ENCODE data around the gene TGDS.
"Not testable (repeated sequence)": the region's sequence is repeated elsewhere in the genome, so short reads cannot be mapped to it uniquely, and the experiment has no call there.

Gene TGDS, protein sequence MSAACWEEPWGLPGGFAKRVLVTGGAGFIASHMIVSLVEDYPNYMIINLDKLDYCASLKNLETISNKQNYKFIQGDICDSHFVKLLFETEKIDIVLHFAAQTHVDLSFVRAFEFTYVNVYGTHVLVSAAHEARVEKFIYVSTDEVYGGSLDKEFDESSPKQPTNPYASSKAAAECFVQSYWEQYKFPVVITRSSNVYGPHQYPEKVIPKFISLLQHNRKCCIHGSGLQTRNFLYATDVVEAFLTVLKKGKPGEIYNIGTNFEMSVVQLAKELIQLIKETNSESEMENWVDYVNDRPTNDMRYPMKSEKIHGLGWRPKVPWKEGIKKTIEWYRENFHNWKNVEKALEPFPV

DNA sequence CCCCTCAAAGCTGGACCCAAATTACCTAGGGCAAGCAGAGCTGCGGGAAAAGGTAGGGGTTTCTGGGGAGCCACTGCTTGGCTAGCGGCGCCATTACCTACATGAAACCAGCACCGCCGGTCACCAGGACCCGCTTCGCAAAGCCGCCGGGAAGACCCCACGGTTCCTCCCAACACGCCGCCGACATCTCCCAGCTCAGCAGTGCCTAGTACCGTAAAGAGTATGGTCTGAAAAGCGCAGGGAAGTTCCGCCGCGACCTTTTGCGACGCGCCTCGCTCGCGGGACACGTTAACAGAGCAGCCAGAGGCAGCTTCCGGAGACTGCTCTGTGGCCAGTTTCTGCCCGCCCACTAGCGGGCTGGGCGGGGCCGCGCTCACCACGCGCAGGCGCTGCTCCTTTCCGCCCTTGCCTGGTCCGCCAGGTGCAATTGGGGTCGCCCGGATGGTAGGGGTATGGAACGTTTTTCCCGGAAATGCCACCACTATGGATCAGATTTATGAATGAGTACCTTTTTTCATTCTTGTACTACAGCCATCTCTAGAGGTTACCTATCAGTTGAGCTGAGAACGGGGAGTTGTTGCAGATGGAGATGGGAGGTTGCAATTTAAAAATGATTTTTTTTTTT is at the start of gene TGDS:
TGDS (minus strand) TSS at position 203 of the 625 bp plus-strand sequence; CDS start at position 187, 16 bp downstream.
- FAIRE-seq (peak; percentile 95), DNase-seq (ENCODE audit: extremely low spot score, insufficient read length, low read depth) (peak; percentile 80)

DNA sequence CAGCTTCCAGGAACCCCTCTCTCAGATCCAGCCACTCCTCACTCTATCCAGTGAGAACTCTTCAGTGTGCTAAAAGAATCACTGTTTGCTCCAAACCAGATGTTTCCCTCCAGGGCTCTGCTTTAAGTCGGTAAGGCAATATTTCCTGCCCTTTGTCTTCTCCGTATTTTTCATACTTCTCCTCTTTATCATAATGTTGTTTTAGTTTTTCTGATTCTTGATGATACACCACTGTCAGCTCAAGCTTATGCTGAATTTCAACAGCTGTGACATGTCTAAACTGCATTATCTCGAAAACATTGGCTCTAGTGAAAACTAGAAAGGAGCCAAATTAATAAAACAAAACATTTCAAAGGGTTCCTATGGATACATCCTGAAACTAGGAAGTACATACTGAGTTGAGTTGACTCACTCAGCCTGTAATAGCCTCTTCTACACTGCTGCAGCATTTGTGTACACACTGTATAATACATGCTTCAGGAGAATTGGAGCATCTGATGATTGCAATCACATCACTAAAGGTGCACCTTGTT is 45.5 kb upstream of the TGDS start:
- no peak for DNase-seq (ENCODE audit: extremely low spot score, insufficient read length, low read depth)
- FAIRE-seq = no peak

DNA sequence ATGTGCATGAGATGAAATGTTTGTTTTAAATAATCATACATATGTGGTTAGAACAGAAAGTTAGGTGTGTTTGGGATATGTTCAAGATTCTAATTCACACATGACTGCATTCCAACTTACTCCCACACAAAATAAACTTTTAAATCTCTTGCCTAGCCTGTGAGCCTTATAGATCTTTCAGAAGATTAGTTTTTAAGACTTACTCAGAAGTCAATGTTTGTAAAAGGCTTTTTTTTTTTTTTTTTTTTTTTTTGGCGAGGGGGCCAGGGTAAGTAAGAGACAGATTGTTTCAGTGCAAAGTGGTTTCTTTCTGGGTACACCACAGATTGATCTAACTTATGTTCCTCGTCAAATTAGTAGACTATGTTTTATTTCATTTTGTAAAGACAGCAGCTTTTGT is 44.8 kb upstream of the TGDS start:
- no peak for DNase-seq (ENCODE audit: extremely low spot score, insufficient read length, low read depth)
- FAIRE-seq = no peak

DNA sequence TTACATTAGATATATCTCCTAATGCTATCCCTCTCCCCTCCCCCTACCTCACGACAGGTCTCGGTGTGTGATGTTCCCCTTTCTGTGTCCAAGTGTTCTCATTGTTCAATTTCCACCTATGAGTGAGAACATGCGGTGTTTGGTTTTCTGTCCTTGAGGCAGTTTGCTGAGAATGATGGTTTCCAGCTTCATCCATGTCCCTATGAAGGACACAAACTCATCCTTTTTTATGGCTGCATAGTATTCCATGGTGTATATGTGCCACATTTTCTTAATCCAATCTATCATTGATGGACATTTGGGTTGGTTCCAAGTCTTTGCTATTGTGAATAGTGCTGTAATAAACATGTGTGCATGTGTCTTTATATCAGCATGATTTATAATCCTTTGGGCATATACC is 41.7 kb upstream of the TGDS start:
- not testable (repeated sequence) for FAIRE-seq; DNase-seq (ENCODE audit: extremely low spot score, insufficient read length, low read depth)

DNA sequence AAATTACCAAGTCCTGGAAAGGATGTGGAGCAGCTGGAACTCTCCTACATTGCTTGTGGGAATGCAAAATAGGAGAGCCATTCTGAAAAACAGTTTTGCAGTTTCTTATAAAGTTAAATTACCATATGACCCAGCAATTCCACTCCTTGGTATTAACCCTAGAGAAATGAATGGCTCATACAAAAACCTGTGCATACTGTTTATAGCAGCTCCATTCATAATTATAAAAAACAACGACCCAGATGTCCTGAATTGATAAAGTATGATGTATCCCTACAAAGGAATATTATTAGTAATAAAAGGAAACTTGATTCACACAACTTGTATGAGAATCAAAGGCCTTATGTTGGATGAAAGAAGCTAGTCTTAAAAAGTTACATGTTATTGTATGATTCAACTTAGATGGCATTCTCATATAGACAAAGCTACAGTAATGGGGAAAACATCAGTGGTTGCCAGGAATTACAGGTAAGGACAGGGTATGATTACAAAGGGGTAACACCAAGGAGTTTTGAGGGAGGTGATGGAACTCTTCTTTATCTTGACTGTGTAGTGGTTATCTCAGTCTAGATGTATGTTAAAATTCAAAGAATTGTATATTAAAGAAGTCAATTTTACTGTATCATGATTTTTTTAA is 41.1 kb upstream of the TGDS start:
- DNase-seq (ENCODE audit: extremely low spot score, insufficient read length, low read depth) (no peak), FAIRE-seq (no peak)

DNA sequence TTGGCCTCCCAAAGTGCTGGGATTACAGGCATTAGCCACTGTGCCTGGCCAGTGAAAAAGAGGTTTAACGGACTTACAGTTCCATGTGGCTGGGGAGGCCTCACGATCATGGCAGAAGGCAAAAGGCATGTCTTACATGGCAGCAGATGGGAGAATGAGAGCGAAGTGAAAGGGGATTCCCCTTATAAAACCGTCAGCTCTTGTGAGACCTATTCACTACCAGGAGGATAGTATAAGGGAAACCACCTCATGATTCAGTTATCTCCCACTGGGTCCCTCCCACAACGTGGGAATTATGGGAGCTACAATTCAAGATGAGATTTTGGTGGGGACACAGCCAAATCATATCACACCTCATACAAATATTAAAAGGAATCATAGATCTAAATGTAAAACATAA is 40.1 kb upstream of the TGDS start:
- DNase-seq (ENCODE audit: extremely low spot score, insufficient read length, low read depth); FAIRE-seq: not testable (repeated sequence)

DNA sequence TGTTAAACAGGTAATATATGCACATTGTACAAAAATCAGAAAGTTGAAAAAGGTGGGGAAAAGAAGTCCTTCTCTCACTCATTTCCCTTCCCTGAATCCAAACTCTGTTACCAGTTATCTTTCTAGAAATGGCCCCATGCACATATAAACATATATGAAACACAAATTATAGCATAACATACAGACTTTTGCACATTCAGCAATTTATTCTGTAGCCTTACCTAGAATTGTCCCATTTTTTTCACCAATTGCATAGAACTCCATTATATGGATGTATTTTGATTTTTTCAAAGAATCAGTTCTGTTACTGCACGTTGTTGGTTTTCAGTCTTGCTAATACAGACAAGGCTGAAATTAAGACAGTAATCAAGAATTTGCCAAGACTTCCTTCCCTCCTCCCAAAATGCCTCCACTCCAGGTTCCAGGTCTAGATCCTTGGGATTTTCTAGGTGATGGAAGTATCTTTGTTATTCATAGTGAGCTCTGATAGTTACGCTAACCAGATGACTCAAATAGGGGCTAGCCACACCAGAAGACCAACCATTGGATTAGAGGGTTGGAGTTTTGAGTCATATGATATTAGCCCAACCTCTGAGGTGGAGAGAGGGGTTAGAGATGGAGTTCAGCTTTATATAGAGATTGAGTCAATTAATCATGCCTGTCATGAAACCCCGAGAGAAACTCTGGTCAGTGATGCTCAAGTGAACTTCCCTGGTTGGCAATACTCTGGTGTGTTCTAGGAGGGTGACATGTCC is 36.5 kb upstream of the TGDS start:
- DNase-seq (ENCODE audit: extremely low spot score, insufficient read length, low read depth) (no peak), FAIRE-seq (no peak)

DNA sequence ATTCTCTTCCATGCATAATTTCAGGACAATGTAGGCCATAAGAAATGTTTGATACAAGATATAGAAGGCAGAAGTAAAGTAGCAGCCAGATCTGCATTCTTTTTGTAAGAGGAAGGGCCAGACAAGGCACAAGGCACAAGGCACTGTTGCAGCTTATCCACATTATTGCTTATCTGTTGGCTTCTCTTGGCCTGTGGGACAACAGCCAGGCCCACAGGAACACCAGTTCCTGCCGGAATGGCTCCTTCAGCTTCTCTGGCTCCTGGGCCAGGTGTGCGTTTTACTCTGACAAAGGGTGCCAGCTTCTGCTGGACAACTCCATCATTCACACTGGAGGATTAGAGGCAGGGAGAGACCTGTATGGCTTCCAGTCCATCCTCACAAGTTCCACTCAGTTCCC is 34.9 kb upstream of the TGDS start:
- FAIRE-seq (no peak), DNase-seq (ENCODE audit: extremely low spot score, insufficient read length, low read depth) (no peak)

DNA sequence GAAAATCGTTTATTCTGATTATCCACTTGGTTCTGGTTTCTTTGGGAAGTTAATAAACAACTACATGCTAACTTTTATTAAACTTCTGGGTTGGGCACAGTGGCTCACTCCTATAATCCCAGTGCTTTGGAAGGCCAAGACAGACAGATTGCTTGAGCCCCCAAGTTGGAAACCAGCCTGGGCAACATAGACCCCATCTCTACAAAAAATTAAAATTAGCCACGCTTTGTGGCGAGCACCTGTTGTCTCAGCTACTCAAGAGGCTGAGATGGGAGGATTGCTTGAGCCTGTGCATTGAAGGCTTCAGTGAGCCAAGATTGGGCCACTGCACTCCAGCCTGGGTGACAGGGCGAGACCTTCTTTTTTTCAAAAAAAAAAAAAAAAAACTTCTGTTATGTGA is 27.4 kb upstream of the TGDS start:
- FAIRE-seq (no peak), DNase-seq (ENCODE audit: extremely low spot score, insufficient read length, low read depth) (no peak)

DNA sequence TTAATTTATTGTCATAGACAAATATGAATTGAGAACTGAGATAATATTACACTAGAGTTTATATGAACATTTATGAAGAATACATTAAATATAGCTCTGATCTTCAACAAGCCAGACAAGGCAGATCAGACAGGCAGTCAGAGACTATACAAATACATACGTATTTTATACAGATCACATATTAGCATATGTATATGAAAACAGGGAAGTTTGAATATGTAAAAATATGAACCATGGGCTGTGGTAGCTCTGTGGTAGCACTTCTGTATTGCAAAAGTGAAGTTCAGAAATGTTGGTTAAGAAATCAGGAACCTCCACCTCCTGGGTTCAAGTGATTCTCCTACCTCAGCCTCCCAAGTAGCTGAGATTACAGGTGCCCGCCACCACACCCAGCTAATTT is 26.4 kb upstream of the TGDS start:
- no peak for DNase-seq (ENCODE audit: extremely low spot score, insufficient read length, low read depth)
- no peak for FAIRE-seq

DNA sequence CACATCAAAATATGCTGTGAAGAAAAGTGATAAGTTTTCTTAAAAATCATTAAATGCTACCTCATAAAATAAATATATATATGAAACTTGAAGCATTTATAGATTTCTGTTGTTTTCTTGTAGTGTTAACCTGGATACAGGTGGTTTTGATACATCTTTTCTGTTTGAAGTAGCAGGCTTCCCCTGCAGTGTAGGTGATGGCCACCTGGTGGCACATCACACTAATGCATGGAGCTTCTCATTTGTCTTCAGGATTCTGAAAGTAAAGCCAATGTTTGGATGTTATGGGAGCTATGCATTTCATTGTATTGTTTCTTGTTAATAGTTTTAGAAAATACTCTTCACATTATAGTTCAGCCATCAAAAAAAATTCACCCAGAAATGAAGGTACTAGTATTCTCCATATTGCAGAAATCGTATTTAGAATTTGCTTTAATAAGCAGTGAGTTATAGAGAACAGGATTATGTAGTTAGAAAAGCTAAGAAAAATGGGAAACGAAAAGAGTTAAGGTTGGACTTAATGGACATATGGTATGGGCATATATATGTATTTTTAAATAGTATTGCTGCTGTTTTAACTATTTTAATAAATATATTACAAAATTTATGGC is 24.4 kb upstream of the TGDS start:
- DNase-seq (ENCODE audit: extremely low spot score, insufficient read length, low read depth) (no peak), FAIRE-seq (peak; percentile 67)

DNA sequence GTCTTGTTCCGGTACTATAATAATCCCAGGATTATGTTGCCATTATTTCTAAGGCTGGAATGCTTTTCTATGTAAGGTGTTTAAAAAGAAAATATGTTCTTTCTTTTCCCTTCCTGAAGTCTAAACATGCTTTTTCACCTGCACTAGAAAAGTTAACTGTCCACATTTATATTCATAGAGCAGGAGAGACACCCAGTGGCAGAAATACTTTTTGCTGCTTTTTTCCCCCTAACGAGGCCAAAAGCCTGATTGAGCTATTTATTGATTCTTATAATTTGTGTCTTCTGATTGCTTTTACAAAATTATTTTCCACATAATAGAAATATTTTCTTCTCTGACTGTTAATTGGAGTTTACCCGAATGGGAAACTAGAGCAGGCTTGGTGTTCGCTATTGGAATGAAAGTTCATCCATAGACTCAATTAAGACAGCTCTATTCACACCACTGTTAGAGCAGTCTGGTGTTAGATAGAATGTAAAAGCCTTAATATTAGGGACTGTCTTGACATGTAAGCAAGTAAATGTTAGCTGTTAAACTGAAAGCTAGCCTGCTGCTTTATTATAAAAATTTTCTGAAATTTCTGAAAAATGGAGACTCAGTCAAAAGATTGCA is 21.5 kb upstream of the TGDS start:
- DNase-seq (ENCODE audit: extremely low spot score, insufficient read length, low read depth) = no peak
- peak; percentile 78 for FAIRE-seq

DNA sequence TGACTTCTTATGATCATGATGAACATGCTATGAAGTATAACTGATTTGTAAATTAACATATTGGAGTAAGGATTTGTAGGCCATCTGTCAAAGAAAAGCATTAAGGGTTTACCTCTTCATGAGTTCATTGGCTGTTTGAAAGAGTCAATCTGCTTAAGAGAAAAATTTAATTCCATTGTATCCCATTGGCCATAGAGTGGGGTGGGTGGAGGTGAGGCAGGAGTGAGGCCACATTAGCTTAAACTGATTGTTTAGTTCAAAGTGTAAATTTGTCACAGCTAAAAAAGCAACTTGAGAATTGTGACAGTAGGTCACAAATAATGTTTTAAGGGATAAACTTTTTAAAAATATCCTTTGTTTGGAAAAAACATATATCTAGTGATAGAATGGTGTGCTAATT is 17.1 kb upstream of the TGDS start:
- FAIRE-seq (no peak), DNase-seq (ENCODE audit: extremely low spot score, insufficient read length, low read depth) (no peak)

DNA sequence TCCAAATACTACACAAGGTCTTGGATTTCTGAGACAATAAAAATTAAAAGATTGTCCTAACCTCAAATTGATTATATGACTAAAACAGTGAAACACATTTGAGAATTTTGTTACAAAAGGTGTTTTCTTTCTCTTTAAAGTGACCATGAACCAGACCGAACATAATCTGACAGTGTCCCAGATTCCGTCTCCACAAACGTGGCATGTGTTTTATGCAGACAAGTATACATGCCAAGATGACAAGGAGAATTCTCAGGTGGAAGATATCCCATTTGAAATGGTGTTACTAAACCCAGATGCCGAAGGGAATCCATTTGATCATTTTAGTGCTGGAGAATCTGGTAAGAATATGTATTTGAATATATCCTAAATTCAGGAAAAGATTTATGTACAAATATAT is 16.1 kb upstream of the TGDS start:
- DNase-seq (ENCODE audit: extremely low spot score, insufficient read length, low read depth) = no peak
- FAIRE-seq = no peak

DNA sequence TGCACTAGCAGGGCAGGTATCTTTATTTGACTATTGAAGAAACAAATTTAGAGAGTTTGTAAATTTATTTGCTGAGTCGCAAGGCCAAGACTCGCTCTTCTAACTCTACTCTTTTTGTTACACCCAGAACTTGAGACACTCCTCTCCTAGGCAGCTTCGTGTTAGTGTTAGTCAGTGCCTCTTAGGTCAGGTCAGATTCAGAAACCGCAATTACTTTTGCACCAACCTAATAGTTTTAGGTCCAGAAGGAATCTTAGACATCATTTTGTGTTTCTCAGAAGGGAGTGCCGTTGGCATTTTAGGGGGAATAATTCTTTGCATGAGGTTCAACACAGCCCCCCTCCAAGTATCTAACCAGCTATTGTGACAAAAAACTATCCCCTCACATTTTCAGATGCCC is 14.5 kb upstream of the TGDS start:
- FAIRE-seq = no peak
- no peak for DNase-seq (ENCODE audit: extremely low spot score, insufficient read length, low read depth)

DNA sequence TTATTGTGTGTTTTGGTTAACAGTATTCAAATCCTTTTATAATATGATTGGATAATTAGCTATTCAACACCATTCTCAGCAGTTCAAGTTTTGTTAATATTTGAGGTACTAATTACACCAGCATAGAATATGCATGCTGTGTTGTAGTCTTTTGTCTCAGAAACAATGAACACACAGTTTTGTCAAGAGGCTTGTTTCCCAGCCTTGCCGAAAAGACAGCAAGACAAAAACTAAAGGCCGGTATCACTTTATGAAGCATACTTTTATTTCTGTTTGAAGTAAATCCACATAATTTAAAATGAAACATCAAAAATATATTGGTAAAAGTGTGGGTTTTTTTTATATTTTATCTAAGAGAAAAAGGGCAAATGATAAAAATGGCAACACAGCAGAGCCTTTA is 13.2 kb upstream of the TGDS start:
- no peak for FAIRE-seq
- no peak for DNase-seq (ENCODE audit: extremely low spot score, insufficient read length, low read depth)

DNA sequence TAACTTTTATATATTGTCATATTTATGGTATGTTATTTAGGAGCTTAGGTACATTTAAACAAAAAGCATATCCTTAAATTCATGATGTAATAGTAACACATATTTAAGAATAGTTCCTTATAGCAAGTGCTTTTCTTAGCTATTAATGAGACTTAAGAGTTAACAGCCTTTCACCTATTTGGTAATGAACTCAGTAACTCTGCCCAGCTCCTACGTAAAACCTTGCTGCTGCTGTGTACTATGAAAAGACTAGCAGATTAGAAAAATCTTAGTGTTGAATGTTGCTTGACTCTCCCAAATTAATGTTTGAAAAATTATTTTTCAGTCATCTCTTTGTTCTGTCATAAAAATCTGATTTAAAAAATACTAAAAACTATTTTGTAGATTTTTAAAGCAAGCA is 12.6 kb upstream of the TGDS start:
- peak; percentile 18 for FAIRE-seq
- DNase-seq (ENCODE audit: extremely low spot score, insufficient read length, low read depth) = no peak

DNA sequence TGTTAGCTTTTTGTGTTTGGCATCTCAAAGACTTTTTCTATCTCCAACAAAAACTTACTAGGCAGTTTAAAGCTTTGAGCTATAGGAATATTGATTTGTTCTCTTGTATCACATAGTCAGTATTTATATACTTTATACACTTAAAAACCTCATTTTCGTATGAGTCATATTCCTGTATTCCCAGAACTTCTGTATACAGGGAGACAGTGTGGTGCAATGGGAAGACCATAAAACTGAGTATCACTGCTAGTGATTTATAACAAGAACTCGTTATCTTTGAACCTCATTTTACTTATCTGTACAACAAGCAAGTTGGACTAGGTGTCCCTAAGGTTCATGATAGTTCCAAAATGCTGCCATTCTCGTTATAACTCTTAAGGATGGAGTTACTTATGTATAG is 12.0 kb upstream of the TGDS start:
- FAIRE-seq = no peak

DNA sequence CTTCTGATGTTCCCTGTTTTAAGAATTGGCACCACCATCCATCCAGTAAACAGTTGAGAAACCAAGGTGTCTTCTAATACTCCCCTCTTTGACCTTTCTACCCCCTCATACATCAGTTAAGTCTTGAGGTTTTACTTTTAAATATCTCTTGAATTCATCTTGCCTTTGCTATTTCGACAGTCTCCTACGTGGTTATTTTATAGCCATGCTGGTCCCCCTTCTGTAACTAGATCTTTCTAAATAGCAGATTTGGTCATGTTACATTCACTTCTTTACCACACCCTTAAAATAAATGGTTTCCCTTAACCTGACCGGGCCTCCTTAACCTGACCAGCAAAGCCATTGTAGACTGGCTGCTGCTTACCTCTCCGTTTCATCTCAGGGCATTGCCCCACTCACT is 11.1 kb upstream of the TGDS start:
- FAIRE-seq (no peak), DNase-seq (ENCODE audit: extremely low spot score, insufficient read length, low read depth) (no peak)

More for the DNA sequence above, 12.0 kb upstream of the TGDS start:
- DNase-seq (ENCODE audit: extremely low spot score, insufficient read length, low read depth) = no peak

DNA sequence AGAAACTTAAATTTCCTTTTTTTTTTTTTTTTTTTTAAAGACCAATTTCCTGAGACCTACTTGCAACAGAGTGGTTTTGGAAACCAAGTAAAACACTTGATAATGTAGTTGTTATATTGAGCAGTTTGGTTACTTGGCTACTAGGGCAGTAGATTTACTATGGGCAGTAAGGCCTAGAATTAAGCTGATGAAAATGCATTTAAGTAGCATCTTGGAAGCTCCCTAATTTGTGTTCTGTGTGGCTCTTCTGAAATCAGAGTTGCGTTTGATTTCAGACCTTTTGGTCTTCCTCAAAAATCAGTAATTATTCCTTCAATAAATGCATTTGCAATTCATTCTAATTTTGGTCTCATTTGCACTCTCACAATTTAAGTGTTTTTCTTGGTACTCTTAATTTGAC is 6.5 kb upstream of the TGDS start:
- FAIRE-seq (no peak), DNase-seq (ENCODE audit: extremely low spot score, insufficient read length, low read depth) (no peak)
